ENCODE measurements around the gene PCDH9.
"Not testable (repeated sequence)": the region's sequence is repeated elsewhere in the genome, so short reads cannot be mapped to it uniquely, and the experiment has no call there.

The PCDH9 gene

GRCh38 chr13:66886264-66886663 lies 343.9 kb downstream of the PCDH9 start:
- Histone ChIP-seq H2AFZ (ENCODE audit: low read length) (peak overlapping the region; percentile 43; the same call in 1 of the 2 replicates), H3K9me3 (ENCODE audit: insufficient read depth, low read depth, low read length) (no peaks in the 10 kb centered on the region), H3K36me3 (ENCODE audit: insufficient read depth, low read length) (no peaks in the 10 kb centered on the region), H3K4me1 (ENCODE audit: insufficient read depth, low read length, poor library complexity, severe bottlenecking) (no peaks in the 10 kb centered on the region), H3F3A (ENCODE audit: low read depth) (no peaks in the 10 kb centered on the region), H3K9ac (ENCODE audit: low read depth, low read length, poor library complexity, severe bottlenecking) (no peak overlapping the region), H3K9me2 (replicated peaks; ENCODE audit: low read depth, low read length) (no peaks in the 10 kb centered on the region), H3K4me2 (ENCODE audit: low read depth, low read length, poor library complexity, severe bottlenecking) (no peak overlapping the region), H3K79me2 (ENCODE audit: insufficient read depth, low read length) (no peaks in the 10 kb centered on the region), H3K27me3 (ENCODE audit: insufficient read depth, low read length, poor library complexity, severe bottlenecking) (no peaks in the 10 kb centered on the region), H3K4me3 (ENCODE audit: low read length, poor library complexity, severe bottlenecking) (no peak overlapping the region), H4K20me1 (ENCODE audit: insufficient read depth, low read length, poor library complexity, severe bottlenecking) (no peaks in the 10 kb centered on the region)
- TF ChIP-seq CTCF (conservative IDR thresholded peaks at IDR 0.05; ENCODE audit: low read length) (no peak), EZH2phosphoT487 (IDR thresholded peaks at IDR 0.05; ENCODE audit: borderline replicate concordance) (no peak)

GRCh38 chr13:66881170-66881569 lies 349.0 kb downstream of the PCDH9 start:
- H3K27me3 ChIP-seq (ENCODE audit: insufficient read depth, low read length, poor library complexity, severe bottlenecking); H3K79me2 ChIP-seq (ENCODE audit: insufficient read depth, low read length); H3K9me2 ChIP-seq (replicated peaks; ENCODE audit: low read depth, low read length); H3K4me2 ChIP-seq (ENCODE audit: low read depth, low read length, poor library complexity, severe bottlenecking); H2AFZ ChIP-seq (ENCODE audit: low read length); H3K4me3 ChIP-seq (ENCODE audit: low read length, poor library complexity, severe bottlenecking); H3K9me3 ChIP-seq (ENCODE audit: insufficient read depth, low read depth, low read length); H3K4me1 ChIP-seq (ENCODE audit: insufficient read depth, low read length, poor library complexity, severe bottlenecking); H4K20me1 ChIP-seq (ENCODE audit: insufficient read depth, low read length, poor library complexity, severe bottlenecking); H3K36me3 ChIP-seq (ENCODE audit: insufficient read depth, low read length); H3F3A ChIP-seq (ENCODE audit: low read depth); H3K9ac ChIP-seq (ENCODE audit: low read depth, low read length, poor library complexity, severe bottlenecking): not testable (repeated sequence)

- H3K4me3 ChIP-seq (ENCODE audit: low read length, poor library complexity, severe bottlenecking): no peak overlapping the region
- no peaks in the 10 kb centered on the region for H3K36me3 ChIP-seq (ENCODE audit: insufficient read depth, low read length)
- no peaks in the 10 kb centered on the region for H3K4me1 ChIP-seq (ENCODE audit: insufficient read depth, low read length, poor library complexity, severe bottlenecking)
- no peaks in the 10 kb centered on the region for H4K20me1 ChIP-seq (ENCODE audit: insufficient read depth, low read length, poor library complexity, severe bottlenecking)
- TF ChIP-seq CTCF (conservative IDR thresholded peaks at IDR 0.05; ENCODE audit: low read length) (no peak), EZH2phosphoT487 (IDR thresholded peaks at IDR 0.05; ENCODE audit: borderline replicate concordance) (no peak)
- H3K4me2 ChIP-seq (ENCODE audit: low read depth, low read length, poor library complexity, severe bottlenecking): no peak overlapping the region
- no peaks in the 10 kb centered on the region for H3K79me2 ChIP-seq (ENCODE audit: insufficient read depth, low read length)
- H2AFZ ChIP-seq (ENCODE audit: low read length): no peak overlapping the region
- no peaks in the 10 kb centered on the region for H3K9me3 ChIP-seq (ENCODE audit: insufficient read depth, low read depth, low read length)
- H3K9ac ChIP-seq (ENCODE audit: low read depth, low read length, poor library complexity, severe bottlenecking): no peak overlapping the region
- H3K9me2 ChIP-seq (replicated peaks; ENCODE audit: low read depth, low read length): no peaks in the 10 kb centered on the region
- H3F3A ChIP-seq (ENCODE audit: low read depth): no peaks in the 10 kb centered on the region
- H3K27me3 ChIP-seq (ENCODE audit: insufficient read depth, low read length, poor library complexity, severe bottlenecking): no peaks in the 10 kb centered on the region
Measured at GRCh38 chr13:66879988-66880387, 350.1 kb downstream of the PCDH9 start.

GRCh38 chr13:66875264-66875663 lies 354.9 kb downstream of the PCDH9 start:
- no peak overlapping the region for H3K4me3 ChIP-seq (ENCODE audit: low read length, poor library complexity, severe bottlenecking)
- no peak for TF ChIP-seq CTCF (conservative IDR thresholded peaks at IDR 0.05; ENCODE audit: low read length)
- no peak for TF ChIP-seq EZH2phosphoT487 (IDR thresholded peaks at IDR 0.05; ENCODE audit: borderline replicate concordance)
- no peaks in the 10 kb centered on the region for H3F3A ChIP-seq (ENCODE audit: low read depth)
- no peaks in the 10 kb centered on the region for H3K27me3 ChIP-seq (ENCODE audit: insufficient read depth, low read length, poor library complexity, severe bottlenecking)
- H3K79me2 ChIP-seq (ENCODE audit: insufficient read depth, low read length): no peaks in the 10 kb centered on the region
- no peaks in the 10 kb centered on the region for H3K36me3 ChIP-seq (ENCODE audit: insufficient read depth, low read length)
- no peaks in the 10 kb centered on the region for H4K20me1 ChIP-seq (ENCODE audit: insufficient read depth, low read length, poor library complexity, severe bottlenecking)
- H3K9ac ChIP-seq (ENCODE audit: low read depth, low read length, poor library complexity, severe bottlenecking): no peak overlapping the region
- no peaks in the 10 kb centered on the region for H3K9me2 ChIP-seq (replicated peaks; ENCODE audit: low read depth, low read length)
- no peak overlapping the region for H2AFZ ChIP-seq (ENCODE audit: low read length)
- no peaks in the 10 kb centered on the region for H3K4me1 ChIP-seq (ENCODE audit: insufficient read depth, low read length, poor library complexity, severe bottlenecking)
- no peaks in the 10 kb centered on the region for H3K9me3 ChIP-seq (ENCODE audit: insufficient read depth, low read depth, low read length)
- no peak overlapping the region for H3K4me2 ChIP-seq (ENCODE audit: low read depth, low read length, poor library complexity, severe bottlenecking)

Measured in Loucy (cell line).